SJCRH30 (cell line): Measurements from ENCODE around the gene SLC8A2. TPM values are rescaled to one million over a fixed set of nuclear protein-coding genes. Genes with fewer than 3 reads are reported as not detected.

Experiments used
- DNase-seq, 2 experiments: peaks; one replicate each; pipeline ENCODE4 v3.0.0-alpha.2; 2015 to 2020
- H3K27ac ChIP-seq: fragments of 250-450 bp; sonication (Bioruptor Pico); 2 replicates; pipeline ENCODE4 v1.5.1; 2020; ENCODE audit warnings: mild to moderate bottlenecking, moderate library complexity
- H3K27me3 ChIP-seq: fragments of 250-450 bp; sonication (Bioruptor Pico); 2 replicates; pipeline ENCODE4 v1.5.1; 2020; ENCODE audit warnings: mild to moderate bottlenecking, moderate library complexity
- H3K36me3 ChIP-seq: fragments of 250-450 bp; sonication (Bioruptor Pico); 2 replicates; pipeline ENCODE4 v1.5.1; 2020; ENCODE audit warnings: mild to moderate bottlenecking, moderate library complexity
- H3K4me1 ChIP-seq: fragments of 250-450 bp; sonication (Bioruptor Pico); 2 replicates; pipeline ENCODE4 v1.5.1; 2020; ENCODE audit warnings: mild to moderate bottlenecking, moderate library complexity
- H3K4me3 ChIP-seq: fragments of 250-450 bp; sonication (Bioruptor Pico); 2 replicates; pipeline ENCODE4 v1.5.1; 2020; ENCODE audit warnings: mild to moderate bottlenecking, moderate library complexity
- H3K9me3 ChIP-seq: fragments of 250-450 bp; sonication (Bioruptor Pico); replicated peaks from 2 replicates; pipeline ENCODE4 v1.5.1; 2020; ENCODE audit warnings: mild to moderate bottlenecking, moderate library complexity
- total RNA-seq: library from RNA; depleted of rRNA; stranded (reverse); fragments of >200 nt; shearing (Covaris generic); gene quantifications from 2 replicates; pipeline ENCODE4 v1.2.3, GENCODE V29; 2014

SLC8A2 gene
- total RNA-seq, 1 experiment from 2014 or later, result 0.10 TPM

DNA sequence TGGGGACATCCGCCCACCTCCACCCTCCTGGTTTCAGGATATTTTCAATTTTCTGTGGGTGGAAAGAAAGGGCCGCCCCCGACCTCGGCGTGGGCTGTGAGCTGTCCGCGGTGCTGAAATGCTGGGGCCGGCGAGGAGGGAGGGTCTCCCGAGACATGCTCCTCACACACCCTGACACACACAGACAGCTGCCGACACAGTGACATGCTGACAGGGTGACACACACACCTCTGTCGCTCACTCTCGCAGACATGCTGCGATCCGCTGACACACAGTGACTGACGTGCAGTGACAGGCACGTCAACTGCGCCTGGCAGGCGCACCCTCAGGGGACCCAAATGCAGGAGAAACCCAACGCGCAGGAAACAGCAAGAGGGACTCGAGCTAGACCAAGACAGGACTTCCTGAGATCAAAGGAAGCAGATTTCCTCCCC lies 27.3 kb downstream of the SLC8A2 start:
- H3K4me3 ChIP-seq, result no peak overlapping the region
- no peaks in the 10 kb centered on the region for H3K4me1 ChIP-seq
- H3K27ac ChIP-seq, result no peak overlapping the region
- H3K9me3 ChIP-seq, result no peaks in the 10 kb centered on the region
- H3K36me3 ChIP-seq, result no peaks in the 10 kb centered on the region
- DNase-seq, result peak; percentile 50 to 65
- peaks cover 13% of the 10 kb centered on the region; the same call in 1 of the 2 replicates for H3K27me3 ChIP-seq

DNA sequence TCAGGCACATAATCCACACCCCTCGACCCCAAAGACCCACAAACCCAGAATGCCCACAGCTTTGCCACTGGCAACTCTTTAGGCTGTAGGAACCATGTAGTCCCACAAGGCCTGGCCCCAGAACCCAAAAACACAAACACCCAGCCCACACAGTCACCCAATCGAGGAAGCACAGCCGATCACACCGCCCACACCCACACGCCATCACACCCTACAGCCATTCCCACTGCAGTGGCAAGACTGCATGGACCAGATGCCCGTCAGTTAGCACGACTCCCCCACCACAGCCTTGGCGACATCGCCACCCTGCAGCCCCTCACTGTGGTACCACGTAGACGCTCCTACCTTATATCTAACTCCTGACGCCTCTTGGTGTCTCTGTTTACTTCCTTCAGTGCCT lies 28.4 kb downstream of the SLC8A2 start:
- H3K4me3 ChIP-seq, result no peak overlapping the region
- H3K4me1 ChIP-seq, result no peaks in the 10 kb centered on the region
- H3K27ac ChIP-seq, result no peak overlapping the region
- no peaks in the 10 kb centered on the region for H3K36me3 ChIP-seq
- DNase-seq, result no peak
- H3K27me3 ChIP-seq, result peaks cover 9% of the 10 kb centered on the region; the same call in 1 of the 2 replicates
- H3K9me3 ChIP-seq, result no peaks in the 10 kb centered on the region

GRCh38 chr19:47438793-47439220 lies 32.9 kb downstream of the SLC8A2 start:
- no peaks in the 10 kb centered on the region for H3K9me3 ChIP-seq
- no peak overlapping the region for H3K4me3 ChIP-seq
- no peaks in the 10 kb centered on the region for H3K4me1 ChIP-seq
- no peaks in the 10 kb centered on the region for H3K36me3 ChIP-seq
- no peaks in the 10 kb centered on the region; the same call in 1 of the 2 replicates for H3K27me3 ChIP-seq
- DNase-seq, result no peak
- H3K27ac ChIP-seq, result no peak overlapping the region

DNA sequence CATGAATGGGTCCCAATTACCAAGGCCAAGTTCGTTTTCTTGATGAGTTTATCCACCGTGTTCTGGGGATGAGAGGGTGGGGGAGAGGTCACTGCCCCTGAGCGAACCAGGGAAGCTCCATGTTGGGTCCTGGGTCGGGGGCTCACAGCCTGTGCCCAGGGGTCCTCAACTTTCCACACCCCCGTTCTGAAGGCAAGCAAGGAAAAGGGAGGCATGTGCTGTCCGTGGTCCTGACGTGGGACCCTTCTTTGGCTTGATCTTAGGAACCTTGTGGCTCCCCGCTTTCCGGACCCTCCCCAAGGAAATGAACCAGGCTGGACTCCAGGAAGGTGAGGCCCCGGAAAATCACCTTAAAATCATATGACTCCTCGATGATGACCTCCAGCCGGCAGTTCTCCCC lies 34.2 kb downstream of the SLC8A2 start:
- H3K9me3 ChIP-seq, result no peaks in the 10 kb centered on the region
- H3K36me3 ChIP-seq, result no peaks in the 10 kb centered on the region
- DNase-seq, result peak in 1 of 2 experiments; percentile 55
- no peak overlapping the region for H3K4me3 ChIP-seq
- H3K27me3 ChIP-seq, result no peaks in the 10 kb centered on the region; the same call in 1 of the 2 replicates
- H3K27ac ChIP-seq, result no peak overlapping the region
- H3K4me1 ChIP-seq, result no peaks in the 10 kb centered on the region

DNA sequence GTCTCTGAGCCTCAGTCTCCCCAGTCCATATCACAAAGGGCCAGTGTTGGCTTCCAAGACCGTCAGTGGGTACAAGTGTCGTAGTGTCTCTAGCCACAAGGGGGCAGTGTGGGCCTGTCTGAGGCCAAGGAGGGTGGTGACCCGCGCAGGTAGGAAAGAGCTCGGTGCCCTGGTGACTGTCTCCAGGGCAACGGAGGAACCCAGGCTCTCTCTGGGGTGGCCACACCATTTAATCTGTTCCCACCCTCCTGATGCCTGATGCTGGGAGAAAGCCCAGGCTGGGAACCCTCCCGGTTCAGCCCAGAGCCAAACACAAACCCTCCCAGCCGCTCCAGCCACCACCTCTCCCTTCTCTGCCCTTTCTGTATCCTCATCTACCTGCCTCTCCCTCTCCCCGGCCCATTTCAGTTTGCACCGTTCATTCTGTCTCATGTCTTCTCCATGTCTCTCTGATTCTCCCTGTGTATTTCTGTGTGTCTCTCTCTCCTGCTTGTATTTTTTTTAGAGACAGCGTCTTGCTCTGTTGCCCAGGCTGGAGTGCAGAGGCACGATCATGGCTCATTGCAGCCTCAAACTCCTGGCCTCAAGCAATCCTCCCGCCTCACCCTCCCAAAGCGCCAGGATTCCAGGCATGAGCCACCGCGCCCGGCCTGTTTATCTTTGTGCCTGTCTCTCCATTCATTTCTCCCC lies 34.8 kb downstream of the SLC8A2 start:
- no peak overlapping the region for H3K27ac ChIP-seq
- no peak overlapping the region for H3K4me3 ChIP-seq
- H3K27me3 ChIP-seq, result no peaks in the 10 kb centered on the region; the same call in 1 of the 2 replicates
- no peaks in the 10 kb centered on the region for H3K36me3 ChIP-seq
- H3K9me3 ChIP-seq, result no peaks in the 10 kb centered on the region
- DNase-seq, result peak; percentile 65 to 84
- H3K4me1 ChIP-seq, result no peaks in the 10 kb centered on the region

DNA sequence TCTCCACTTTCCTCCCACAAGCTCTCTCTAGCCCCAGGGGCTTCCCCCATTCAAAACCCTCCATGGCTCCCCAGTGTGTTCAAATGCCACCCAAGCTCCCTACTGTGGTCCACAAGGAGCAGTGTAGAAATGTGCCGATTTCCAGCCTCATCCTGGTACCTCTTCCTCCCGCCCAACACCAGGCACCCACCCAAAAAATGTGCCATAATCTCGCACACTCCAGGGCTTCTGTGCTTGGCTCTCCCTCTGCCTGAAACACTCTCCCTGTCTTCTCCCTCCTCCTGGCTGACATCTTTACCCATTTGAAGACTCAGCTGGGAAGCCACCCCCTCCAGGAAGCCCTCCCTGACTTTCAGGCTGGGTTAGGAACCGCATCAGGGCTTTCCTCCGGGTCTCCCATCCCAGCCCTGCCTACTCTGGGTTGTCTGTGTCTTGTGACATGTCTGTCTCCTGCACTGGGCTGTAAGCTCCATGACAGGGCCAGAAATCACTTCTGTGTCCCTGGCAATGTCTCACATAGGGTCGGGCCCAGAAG lies 35.7 kb downstream of the SLC8A2 start:
- H3K27me3 ChIP-seq, result no peaks in the 10 kb centered on the region; the same call in 1 of the 2 replicates
- no peaks in the 10 kb centered on the region for H3K4me1 ChIP-seq
- H3K9me3 ChIP-seq, result no peaks in the 10 kb centered on the region
- H3K36me3 ChIP-seq, result no peaks in the 10 kb centered on the region
- H3K4me3 ChIP-seq, result no peak overlapping the region
- DNase-seq, result no peak
- no peak overlapping the region for H3K27ac ChIP-seq

DNA sequence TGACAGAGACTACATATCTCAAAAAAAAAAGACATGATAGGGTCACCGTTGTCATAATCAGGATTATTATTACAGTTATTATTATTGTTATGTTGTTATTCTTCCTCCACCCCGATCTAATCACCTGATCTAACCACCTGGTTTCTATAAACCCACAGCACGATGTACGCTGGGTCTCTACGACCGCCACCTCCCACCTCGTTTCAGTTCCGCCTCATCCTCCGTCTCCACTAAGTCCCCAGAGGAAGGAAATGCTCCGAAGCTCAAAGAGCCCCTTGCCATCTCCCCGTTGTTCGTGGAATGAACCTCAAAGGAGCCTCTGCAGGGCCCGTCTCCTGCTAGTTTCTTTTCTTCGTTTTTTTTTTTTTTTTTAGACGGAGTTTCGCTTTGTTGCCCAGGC lies 36.5 kb downstream of the SLC8A2 start:
- Histone ChIP-seq H3K4me3 (no peak overlapping the region), H3K27me3 (no peaks in the 10 kb centered on the region; the same call in 1 of the 2 replicates), H3K4me1 (no peaks in the 10 kb centered on the region), H3K9me3 (no peaks in the 10 kb centered on the region), H3K27ac (no peak overlapping the region), H3K36me3 (no peaks in the 10 kb centered on the region)
- DNase-seq, result no peak

- H3K27ac ChIP-seq, result no peak overlapping the region
- no peaks in the 10 kb centered on the region for H3K4me1 ChIP-seq
- no peaks in the 10 kb centered on the region for H3K9me3 ChIP-seq
- no peak overlapping the region for H3K4me3 ChIP-seq
- no peaks in the 10 kb centered on the region; the same call in 1 of the 2 replicates for H3K27me3 ChIP-seq
- DNase-seq, result no peak
- no peaks in the 10 kb centered on the region for H3K36me3 ChIP-seq
These were observed 37.6 kb downstream of the SLC8A2 start for GRCh38 chr19:47434088-47434487.

DNA sequence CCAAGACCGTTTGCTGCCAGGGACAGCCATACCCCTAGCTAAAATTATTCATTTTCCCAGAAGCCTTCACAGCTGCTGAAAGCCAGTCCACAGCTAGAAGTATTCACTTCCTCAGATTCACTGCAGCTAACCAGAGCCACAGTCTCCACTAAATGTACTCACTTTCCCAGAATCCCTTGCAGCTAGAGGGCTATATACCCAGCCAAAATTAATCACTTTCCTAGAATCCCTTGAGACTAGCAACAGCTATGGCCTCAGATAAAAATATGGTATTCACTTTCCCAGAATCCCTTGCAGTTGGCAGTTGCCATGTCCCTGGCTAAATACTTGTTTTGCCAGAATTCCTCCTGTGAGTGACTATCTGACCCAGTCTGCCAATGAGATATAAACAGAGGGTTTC lies 38.6 kb downstream of the SLC8A2 start:
- DNase-seq, result no peak
- no peak overlapping the region for H3K4me3 ChIP-seq
- H3K27me3 ChIP-seq, result no peaks in the 10 kb centered on the region; the same call in 1 of the 2 replicates
- no peak overlapping the region for H3K27ac ChIP-seq
- H3K36me3 ChIP-seq, result no peaks in the 10 kb centered on the region
- no peaks in the 10 kb centered on the region for H3K9me3 ChIP-seq
- H3K4me1 ChIP-seq, result no peaks in the 10 kb centered on the region

GRCh38 chr19:47432499-47432898 lies 39.2 kb downstream of the SLC8A2 start:
- H3K9me3 ChIP-seq, result no peaks in the 10 kb centered on the region
- H3K27me3 ChIP-seq, result no peaks in the 10 kb centered on the region; the same call in 1 of the 2 replicates
- H3K27ac ChIP-seq, result no peak overlapping the region
- H3K4me1 ChIP-seq, result peaks cover 5% of the 10 kb centered on the region
- H3K36me3 ChIP-seq, result no peaks in the 10 kb centered on the region
- no peak for DNase-seq
- H3K4me3 ChIP-seq, result no peak overlapping the region

DNA sequence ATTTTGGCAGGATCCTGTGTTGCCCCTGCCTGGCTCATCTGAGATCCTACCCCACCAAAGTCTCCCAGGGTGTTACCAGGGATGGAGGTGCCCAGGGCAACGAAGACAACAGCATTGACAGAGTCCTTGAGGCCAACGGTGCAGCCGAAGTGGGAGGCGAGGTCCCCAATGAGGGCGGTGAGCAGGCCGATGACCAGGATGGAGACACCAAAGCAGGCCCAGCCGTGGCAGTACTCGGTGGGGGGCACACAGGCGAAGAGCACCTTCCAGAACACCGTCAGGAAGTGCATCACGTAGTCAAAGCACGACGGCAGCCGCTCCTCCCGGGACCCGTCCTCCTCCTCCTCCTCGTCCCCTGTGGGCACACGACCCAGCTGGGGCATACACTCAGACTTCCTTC lies 39.6 kb downstream of the SLC8A2 start:
- Histone ChIP-seq H3K36me3 (no peaks in the 10 kb centered on the region), H3K27me3 (no peaks in the 10 kb centered on the region; the same call in 1 of the 2 replicates), H3K9me3 (no peaks in the 10 kb centered on the region), H3K27ac (no peak overlapping the region), H3K4me3 (no peak overlapping the region), H3K4me1 (peaks cover 5% of the 10 kb centered on the region)
- DNase-seq, result no peak

- Histone ChIP-seq H3K4me1 (peaks cover 5% of the 10 kb centered on the region), H3K36me3 (no peaks in the 10 kb centered on the region), H3K27me3 (no peaks in the 10 kb centered on the region), H3K27ac (no peak overlapping the region), H3K4me3 (no peak overlapping the region), H3K9me3 (no peaks in the 10 kb centered on the region)
- DNase-seq, result no peak
These were observed 41.5 kb downstream of the SLC8A2 start for GRCh38 chr19:47430041-47430802.

DNA sequence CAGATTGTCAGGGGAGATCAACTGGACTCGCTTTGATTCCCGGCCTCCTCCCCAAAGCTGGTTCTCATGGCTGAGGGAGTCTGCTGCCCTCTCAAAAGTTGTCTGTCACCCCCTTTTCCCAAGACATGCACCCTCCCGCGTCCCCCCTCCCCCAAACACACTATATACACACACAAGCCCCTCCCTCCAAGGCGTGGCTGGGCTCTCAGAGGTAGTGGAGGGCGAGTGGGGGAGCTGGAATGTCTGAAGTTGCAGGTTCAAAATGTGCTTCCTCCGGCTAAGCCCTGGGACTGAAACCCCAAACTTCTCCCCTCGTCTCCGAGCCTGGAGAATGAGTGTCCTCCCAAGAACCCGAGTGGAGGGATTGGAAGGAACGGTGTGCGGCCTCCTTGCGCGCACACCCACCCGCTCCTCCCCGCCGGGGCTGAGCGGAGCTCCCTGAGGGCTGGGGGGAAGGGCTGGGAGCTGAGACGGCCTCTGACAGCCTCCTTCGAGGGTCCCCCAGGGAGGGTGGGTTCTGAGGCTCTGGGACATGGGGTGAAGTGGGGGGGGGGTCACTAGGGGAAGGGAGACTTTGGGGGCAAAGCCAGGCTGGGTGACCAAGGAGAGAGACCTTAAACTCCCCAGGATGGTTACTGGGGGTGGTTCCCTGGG lies 42.4 kb downstream of the SLC8A2 start:
- Histone ChIP-seq H3K27ac (no peak overlapping the region), H3K4me3 (no peak overlapping the region), H3K27me3 (no peaks in the 10 kb centered on the region), H3K36me3 (no peaks in the 10 kb centered on the region), H3K9me3 (no peaks in the 10 kb centered on the region), H3K4me1 (peaks cover 5% of the 10 kb centered on the region)
- no peak for DNase-seq

GRCh38 chr19:47428177-47428894 lies 43.4 kb downstream of the SLC8A2 start:
- H3K27ac ChIP-seq, result no peak overlapping the region
- no peaks in the 10 kb centered on the region for H3K9me3 ChIP-seq
- H3K4me3 ChIP-seq, result peak overlapping the region; percentile 24
- peak; percentile 99 for DNase-seq
- no peaks in the 10 kb centered on the region for H3K27me3 ChIP-seq
- H3K36me3 ChIP-seq, result no peaks in the 10 kb centered on the region
- peaks cover 5% of the 10 kb centered on the region for H3K4me1 ChIP-seq
